CMK (cell line): ENCODE data around the gene RWDD4.

Experiments
- DNase-seq: peaks from one replicate; pipeline ENCODE4 v3.0.0-alpha.2; 2010; ENCODE audit warnings: low read depth

RWDD4 gene

GRCh38 chr4:183600189-183600685 is 58.7 kb downstream of the RWDD4 start:
- DNase-seq, result no peak

GRCh38 chr4:183599690-183600089 is 59.3 kb downstream of the RWDD4 start:
- DNase-seq, result no peak

GRCh38 chr4:183599284-183599683 is 59.7 kb downstream of the RWDD4 start:
- DNase-seq, result no peak

GRCh38 chr4:183596067-183596757 is 62.8 kb downstream of the RWDD4 start:
- no peak for DNase-seq

- no peak for DNase-seq
Observed at GRCh38 chr4:183594823-183595222, 64.2 kb downstream of the RWDD4 start.

GRCh38 chr4:183591301-183591700 is 67.7 kb downstream of the RWDD4 start:
- DNase-seq, result no peak
